HCEC 1CT (cell line): Measurements from ENCODE around the gene ORM1.

Experiments used
- DNase-seq: peaks from one replicate; pipeline ENCODE4 v3.0.0-alpha.2; 2017

The ORM1 gene

GRCh38 chr9:114288193-114289091, 34.5 kb upstream of the ORM1 start:
- no peak for DNase-seq

GRCh38 chr9:114289106-114289505, 33.8 kb upstream of the ORM1 start:
- DNase-seq, result no peak

DNA sequence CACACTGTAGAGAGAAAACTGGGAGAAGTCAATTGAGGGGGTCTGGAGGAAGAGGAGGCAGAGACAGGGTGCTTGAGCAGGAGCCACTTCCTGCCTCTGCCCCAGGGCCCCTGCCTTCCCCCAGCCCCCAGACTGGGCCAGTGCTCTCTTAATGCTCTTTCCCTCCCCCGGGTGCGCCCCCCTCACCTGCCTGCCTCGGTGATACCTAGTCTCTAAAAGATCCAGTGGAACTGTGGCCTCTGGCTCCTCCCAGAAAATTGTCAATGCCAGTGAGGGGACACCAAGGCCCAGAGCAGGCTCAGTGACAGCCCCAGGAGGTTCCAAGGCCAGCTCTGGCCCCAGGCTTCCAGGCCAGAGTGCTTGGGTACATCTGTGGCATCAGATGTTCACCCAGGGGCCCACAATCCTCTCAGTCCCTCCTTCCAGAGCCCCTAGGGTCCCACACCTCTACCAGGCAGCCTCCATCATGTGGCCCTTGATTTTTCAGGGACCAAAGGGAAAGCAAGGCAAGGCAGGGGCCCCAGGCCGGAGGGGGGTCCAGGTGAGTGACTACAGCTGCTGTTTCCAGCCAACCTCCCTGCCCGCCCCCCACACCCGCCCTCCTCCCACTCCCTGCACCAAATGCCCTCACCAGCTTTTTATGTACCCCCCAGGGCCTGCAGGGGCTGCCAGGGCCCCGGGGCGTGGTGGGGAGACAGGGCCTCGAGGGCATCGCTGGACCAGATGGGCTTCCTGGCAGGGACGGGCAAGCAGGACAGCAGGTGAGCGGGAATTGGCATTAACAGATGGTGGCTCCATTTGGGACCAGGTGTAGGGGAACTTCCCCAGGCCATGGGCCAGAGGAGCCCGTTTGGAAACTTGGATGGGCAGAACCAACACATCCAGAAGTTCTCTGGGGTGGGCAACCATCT, 33.1 kb upstream of the ORM1 start:
- no peak for DNase-seq

GRCh38 chr9:114290561-114290986, 32.3 kb upstream of the ORM1 start:
- no peak for DNase-seq

DNA sequence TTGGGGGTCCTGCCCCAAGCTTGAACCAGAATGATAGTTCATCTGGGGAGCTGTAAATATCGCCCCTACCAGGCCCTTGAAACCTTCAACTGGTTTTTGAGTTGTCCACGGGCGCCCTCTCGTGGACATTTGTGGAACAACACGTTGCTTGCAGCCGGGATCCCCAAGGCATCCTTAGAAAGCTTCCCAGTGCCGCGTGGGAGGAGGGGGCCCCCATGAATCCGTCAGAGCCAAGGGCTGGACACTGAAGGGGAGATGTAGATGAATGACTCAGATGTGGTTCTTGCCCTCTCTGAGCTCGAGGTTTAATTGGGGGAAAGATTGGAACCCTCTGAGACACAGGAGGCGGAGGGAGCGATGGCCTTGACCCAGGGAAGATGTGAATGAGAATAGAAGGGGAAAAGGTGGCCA, 31.8 kb upstream of the ORM1 start:
- peak; percentile 40 for DNase-seq

DNA sequence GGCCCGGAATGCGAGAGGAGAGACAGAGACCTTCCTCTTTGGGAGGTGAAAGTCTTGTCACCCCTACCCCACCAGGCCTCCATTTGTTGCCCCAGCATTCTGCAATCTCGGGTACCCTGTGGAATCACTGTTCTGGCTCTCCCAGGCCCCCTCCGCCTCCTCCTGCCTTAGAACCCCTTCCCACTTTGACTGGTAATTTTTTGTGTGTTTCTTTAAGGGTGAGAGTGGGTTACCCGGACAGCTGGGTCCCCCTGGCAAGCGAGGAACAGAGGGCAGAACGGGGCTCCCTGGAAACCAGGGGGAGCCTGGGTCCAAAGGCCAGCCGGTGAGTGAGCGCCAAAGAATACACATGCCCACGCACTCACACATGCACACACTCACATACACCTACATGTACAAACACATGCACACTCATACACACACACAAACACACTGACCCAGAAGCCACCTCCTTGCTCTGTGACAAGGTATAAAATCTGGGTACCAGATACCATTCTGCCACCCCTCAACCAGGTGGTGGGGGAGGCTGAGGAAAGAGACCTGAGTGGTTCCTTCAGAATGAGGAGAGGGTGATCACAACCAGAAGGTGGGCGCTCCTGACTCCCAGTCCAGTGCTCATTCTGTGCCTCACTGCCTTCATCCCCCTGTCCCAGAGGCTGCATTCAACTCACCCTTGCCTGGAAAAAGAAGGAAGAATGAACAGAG, 30.9 kb upstream of the ORM1 start:
- no peak for DNase-seq

GRCh38 chr9:114294664-114295063, 28.2 kb upstream of the ORM1 start:
- DNase-seq, result no peak

- DNase-seq, result no peak
These were observed 26.6 kb upstream of the ORM1 start for GRCh38 chr9:114296338-114296737.

DNA sequence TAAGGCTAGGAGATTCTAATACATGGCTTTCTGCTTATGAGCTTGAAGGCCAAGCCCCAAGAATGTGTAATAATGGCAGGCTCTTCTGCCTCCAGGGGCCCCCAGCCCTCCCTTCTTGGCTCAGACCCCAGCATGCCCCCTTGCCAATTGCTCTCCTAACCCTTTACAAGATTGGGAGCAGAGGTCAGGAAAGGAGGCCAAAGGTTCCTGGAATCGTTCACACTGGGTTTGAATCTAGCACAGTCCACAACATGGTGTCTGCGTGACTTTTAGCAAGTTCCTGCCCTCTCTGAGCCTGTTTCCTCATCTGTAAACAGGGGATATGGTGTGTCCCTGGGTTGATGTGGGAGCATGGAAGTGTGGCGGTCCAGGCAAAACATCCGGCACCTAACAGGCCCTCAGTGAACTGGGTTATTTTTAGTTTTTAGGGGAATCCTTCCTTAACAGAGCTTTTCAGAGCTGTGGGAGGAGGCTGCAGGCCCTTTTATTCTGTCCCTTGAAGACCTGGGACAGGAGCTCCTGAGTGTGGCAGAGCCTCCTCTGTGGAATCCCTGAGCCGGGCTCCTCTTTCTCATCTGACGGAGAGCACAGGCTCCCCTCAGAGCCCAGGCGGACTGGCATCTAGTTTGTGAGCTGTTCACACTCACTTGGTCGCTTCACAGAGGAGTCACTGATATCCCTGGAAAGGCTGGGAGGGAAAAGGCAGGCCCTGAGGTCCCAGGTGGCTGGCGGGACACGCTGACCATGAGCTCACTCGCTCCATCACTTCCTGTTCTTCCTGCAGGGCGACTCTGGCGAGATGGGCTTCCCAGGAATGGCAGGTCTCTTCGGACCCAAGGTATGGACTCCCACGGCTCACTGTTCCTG, 23.4 kb upstream of the ORM1 start:
- DNase-seq, result no peak

- no peak for DNase-seq
These were observed 22.6 kb upstream of the ORM1 start for GRCh38 chr9:114300153-114300845.

DNA sequence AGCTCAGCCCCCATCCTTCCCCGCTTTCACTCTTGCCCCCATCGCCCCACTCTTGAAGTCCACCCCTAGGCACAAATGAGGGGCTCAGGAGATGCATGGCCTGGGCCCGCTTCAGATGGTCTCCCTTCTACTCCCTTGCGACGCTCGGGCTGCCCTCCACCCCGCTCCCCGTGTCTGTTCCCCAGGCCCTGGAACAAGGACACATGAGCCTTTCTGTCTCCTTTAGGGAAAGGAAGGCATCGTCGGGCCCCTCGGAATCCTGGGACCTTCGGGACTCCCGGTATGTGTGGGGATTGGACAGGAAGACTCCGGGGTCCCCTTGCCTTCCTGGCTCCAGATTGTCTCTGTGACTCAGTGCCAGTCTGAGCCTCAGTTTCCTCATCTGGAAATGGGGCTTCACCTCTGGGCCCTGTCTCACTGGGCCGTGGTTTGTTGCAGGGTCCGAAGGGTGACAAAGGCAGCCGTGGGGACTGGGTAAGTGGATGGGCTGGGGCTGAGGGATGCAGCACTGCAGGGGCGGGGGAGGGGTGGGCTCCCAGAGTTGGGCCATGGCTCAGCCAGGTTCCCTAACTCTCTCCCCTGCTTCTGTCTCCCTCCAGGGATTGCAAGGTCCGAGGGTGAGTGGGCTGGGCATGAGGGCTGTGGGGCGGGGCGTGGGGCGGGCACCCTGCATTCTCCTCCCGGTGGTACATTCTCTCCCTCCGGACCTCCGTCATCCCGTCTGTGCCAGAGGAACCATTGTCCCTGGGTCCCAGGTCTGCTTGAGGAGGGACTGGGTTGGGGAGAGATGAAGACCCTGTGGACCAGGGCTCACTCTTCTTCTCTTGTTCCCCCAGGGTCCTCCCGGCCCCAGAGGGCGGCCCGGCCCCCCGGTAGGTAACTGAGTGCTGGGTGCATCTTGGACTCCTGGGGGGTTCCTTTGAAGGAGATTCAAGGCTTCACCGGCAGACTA, 21.8 kb upstream of the ORM1 start:
- no peak for DNase-seq

DNA sequence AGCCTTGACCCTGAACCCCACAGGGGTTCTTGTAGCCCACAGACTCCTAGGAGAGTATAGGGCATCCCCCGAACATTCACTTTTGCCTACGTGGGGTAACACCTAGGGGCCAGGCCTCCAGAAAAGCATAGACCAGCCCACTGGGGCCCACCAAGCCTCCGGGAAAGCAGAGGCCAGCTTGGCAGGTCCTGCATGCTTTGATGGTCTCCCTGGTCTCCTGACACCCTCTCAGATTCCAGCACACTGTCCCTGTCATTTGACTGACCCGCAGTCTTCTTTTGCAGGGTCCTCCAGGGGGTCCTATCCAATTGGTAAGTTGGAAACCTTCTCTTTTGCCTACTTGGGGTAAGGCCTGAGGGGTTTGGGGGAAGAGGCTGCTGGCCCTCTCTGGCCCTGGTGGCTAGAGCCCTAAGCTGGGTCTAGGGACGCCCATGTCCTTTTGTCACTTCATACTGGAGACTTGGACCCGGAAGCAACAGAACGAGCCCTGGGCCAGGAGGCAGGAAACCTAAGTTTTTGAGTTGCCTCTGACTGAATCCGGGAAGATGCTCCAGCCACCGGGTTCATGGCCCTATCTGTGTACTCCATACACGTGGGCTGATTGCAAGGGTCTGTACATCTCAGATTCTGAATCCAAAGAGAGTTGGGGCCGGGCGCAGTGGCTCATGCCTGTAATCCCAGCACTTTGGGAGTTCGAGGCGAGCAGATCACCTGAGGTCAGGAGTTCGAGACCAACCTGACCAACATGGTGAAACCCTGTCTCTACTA, 20.9 kb upstream of the ORM1 start:
- DNase-seq, result no peak

DNA sequence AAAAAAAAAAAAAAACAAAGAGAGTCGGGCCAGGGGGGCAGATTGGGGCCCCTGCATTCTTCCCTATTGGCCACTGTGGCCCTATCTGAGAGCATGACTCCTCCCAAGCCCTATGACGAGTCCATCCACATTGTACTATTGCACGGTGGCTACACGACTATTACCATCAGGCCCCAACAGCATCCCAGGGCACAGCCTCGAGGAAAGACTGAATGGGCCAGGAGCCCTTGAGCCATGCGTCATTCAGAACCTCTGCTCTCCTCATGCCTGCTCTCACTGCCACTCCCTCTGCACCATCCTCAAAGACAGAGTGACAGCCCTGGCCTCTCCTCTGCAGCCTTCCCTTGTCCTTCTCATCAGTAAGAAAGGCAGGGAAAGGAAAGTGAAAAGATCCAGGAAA, 20.2 kb upstream of the ORM1 start:
- DNase-seq, result no peak

GRCh38 chr9:114303571-114303970, 19.3 kb upstream of the ORM1 start:
- DNase-seq, result no peak

DNA sequence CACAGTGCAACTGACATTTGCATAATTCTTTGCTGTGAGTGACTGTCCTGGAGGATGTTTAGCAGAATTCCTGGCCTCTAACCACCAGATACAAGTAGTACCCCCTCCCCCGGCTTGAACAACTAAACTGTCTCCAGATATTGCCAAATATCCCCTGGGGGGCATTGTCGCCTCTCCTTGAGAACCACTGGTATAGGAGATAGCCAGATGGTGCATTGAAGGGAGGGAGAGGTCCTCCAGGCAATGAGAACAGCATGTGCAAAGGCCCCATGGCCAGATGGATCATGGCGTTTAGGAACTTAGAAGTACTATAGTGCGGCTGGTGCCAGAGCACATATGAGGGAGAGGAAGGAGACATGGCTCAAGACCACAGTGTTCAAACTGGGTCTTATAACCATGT, 18.9 kb upstream of the ORM1 start:
- no peak for DNase-seq

DNA sequence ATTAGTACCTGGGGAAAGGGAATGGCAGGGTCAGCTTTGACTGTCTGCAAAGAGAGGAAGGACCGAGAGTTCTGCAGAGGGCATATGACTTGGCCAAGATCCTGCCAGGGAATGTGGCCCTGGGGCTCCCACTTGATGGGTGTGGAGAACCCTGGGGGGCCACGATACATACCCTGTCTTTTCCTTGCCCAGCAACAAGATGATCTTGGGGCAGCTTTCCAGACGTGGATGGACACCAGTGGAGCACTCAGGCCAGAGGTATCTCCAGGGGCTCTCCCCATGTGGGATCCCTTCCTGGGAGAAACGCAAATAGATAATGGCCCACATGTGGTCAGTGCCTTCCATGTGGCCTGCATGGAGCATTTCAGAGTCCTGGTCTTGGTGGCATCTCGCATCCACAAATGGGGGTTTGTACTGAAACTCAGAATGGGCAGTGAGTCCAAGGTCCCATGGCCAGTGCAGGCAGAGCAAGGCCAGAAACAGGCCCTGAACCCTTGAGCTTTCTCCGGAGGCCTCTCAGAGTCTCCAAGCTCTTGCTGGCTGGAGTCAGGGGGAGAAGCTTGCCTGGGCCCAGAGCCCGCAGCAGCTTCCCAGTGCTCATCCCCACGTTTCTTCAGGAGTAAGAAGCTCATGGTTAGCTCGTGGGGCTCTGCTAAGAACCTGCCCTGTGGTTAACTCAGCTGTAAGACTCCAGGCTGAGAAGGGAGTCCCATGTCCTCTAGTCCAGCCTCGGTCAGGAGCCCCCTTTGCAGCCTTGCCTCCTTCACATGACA, 18.3 kb upstream of the ORM1 start:
- no peak for DNase-seq

GRCh38 chr9:114307899-114308267, 15.0 kb upstream of the ORM1 start:
- DNase-seq, result peak; percentile 32

DNA sequence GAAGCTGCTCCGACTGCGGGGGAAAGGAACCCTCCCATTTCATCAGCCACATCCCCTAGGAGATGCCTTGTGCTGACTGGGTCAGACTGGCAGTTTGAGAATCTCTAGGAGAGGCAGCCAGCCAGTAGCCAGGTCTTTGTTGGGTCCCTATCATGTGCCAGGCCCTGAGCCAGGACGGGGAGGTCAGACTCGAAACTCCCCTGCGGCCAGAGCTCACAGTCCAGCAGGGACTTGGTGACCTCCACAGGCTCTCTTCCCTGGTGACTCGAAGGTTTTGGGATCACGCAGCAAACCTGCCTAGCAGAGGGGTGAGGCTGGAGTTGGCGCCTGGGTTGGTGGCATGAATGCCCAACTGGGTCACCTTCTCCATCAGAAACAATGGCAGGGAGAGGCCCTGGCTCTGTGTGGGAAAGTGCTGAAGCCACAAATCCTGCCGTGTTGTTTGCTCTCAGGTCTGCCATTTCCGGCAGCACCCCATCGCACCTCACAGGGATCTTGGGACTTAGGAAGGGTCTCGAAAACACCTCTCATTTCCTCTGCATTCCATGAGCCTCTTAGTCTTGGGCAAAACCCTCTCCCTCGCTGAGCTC, 14.4 kb upstream of the ORM1 start:
- DNase-seq, result no peak
